Retina (tissue), 1 donor: ENCODE data around the gene ABL1.
"Not testable (repeated sequence)": the region's sequence is repeated elsewhere in the genome, so short reads cannot be mapped to it uniquely, and the experiment has no call there.

ENCODE experiments used
- DNase-seq: peaks from one replicate; pipeline ENCODE4 v3.0.0-alpha.2; 2016

The ABL1 gene

DNA sequence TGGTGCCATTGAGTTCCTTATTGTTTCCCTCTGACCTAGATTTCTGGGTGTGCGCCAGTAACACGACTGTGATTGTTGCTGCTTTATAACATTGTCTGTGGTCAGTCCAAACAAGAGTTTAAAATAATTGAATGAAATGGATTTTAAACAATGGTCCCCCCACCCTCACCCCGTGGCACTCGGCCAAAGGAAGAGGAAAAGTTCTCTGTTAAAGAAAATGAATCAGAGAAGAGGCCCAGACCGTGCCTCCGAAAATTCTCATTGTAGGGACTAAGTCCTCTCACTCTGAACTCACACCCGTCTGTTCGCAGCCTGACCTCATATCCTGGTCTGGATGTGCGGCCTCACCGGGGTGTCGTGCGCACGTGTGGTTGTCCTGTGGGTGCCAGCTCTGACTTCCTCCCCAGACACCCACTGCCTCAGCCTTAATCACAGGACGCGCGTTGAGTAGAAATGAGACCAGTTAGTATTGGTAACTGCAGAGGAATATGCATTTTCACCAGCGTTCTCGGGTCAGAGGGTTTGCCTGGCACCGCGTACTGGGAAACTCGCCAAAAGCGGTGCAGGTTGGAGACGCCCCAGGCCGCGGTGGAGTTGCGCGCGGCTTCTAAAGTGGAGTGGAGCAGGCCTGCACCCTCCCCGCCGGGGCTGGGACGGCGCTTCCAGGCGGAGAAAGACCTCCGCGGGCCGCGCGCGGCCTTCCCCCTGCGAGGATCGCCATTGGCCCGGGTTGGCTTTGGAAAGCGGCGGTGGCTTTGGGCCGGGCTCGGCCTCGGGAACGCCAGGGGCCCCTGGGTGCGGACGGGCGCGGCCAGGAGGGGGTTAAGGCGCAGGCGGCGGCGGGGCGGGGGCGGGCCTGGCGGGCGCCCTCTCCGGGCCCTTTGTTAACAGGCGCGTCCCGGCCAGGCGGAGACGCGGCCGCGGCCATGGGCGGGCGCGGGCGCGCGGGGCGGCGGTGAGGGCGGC is at the start of gene ABL1:
Gene ABL1, plus strand, starts transcription at position 884 of the 966 bp plus-strand sequence. CDS start 193 bp downstream, outside the sequence.
- peak; percentile 91 for DNase-seq

DNA sequence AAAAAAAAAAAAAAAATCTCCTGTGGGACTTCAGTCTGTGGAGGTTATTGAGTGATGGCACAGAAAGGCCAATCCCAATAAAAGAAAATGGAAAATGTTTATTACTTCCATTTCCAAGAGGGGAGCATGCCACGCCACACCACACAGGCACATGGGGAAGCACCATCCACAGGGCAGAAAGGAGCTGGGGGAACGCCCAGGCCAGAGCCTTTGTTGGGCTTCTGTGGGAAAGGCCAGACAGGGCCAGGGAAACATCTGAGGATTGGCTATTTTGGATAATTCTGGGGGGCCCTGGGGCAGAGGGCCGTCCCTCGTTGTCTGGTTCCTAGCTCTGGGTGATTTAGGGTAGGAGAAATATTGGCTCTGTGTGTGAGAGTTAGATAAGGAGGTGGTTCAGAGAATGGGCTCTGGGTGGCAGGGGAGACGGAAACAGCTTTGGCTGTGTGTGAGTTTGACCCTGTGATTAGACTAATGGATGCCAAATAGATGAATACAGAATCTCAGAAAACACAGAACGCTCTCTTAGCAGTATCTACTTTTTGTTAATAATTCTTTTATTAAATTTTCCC is 49.0 kb upstream of the ABL1 start:
- DNase-seq = no peak

DNA sequence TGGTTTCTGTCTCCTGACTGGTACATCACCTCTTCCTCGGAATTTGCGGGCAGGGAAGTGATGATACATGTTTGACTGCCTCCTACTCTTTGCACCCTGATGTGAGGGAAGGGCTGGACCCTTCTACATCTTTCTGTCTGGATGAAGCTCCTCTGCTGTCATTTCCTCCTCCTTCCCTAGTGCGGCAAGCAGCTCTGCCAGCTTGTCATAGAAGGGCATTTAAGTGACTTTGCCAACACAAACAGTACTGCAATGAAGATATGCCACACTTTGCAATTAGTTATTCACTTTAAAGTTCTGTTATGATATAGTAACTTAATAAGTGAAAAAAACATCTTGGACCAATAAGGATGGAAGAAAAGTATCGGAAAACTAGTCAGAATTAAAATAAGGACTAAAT is 48.5 kb upstream of the ABL1 start:
- DNase-seq = no peak

DNA sequence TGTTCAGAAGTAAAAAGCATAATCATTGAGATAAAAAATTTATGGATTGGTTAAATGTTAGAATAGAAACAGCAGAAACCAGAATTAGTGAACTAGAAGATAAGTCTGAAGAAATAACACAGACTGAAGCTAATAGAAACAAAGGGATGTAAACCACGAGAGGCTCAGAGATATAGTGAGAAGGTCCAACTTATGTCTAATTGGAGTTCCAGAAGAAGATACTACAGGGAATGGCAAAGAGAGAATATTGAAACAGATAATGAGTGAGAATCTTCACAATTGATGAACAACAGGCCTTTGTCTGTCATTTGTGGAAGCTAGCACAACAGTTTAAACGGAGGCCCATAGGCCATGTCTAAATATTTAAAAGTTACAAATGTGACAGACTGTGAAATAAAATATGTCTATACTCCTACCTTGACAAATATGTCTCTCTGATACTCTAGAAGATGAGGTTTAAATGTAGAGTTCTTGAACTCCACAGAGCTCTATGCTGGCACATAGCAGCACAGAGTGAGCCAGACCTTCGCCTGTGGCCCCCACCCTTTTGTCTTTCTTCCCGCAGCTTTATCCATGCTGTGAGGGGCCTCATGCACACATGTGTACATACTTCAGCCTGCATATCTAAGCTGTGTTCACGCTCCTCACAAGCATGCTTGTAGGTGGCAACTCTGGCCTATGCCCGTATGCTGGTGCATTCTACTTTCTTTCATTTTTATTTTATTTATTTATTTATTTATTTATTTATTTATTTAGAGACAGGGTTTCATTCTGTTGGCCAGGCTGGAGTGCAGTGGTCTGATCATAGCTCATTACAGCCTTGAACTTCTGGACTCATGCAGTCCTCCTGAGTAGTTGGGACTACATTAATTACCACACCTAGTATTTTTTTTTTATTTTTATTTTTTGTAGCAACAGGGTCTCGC is 45.0 kb upstream of the ABL1 start:
- no peak for DNase-seq

DNA sequence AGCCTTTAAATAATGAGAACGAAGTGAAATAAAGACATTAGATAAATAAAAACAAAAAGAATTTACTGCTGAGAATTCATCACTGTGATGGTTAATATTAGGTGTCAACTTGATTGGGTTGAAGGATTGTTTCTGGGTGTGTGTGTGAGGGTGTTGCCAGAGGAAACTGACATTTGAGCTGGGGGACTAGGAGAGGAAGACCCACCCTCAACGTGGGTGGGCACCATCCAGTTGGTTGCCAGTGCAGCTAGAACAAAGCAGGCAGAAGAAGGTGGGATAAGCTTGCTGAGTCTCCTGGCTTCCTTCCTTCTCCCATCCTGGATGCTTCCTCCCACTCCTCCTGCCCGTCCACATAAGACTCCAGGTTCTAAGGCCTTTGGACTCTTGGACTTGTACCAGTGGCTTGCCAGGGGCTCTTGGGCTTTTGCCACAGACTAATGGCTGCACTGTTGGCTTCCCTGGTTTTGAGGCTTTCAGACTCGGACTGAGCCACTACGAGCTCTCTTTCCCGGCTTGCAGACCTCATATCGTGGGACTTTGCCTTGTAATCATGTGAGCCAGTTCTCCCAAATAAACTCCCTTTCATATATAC is 43.7 kb upstream of the ABL1 start:
- no peak for DNase-seq

DNA sequence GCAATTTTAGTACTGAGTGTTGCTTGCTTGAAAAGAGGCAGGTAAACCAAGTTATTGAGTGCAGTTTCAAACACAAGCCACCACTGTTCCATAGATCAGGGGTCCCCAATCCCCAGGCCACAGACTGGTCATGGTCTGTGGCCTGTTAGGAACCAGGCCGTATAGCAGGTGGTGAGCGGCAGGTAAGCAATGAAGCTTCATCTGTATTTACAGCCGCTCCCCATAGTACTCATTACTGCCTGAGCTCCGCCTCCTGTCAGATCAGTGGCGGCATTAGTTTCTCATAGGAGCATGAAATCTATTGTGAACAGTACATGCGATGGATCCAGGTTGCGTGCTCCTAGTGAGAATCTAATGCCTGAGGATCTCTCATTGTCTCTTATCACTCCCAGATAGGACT is 41.5 kb upstream of the ABL1 start:
- no peak for DNase-seq

DNA sequence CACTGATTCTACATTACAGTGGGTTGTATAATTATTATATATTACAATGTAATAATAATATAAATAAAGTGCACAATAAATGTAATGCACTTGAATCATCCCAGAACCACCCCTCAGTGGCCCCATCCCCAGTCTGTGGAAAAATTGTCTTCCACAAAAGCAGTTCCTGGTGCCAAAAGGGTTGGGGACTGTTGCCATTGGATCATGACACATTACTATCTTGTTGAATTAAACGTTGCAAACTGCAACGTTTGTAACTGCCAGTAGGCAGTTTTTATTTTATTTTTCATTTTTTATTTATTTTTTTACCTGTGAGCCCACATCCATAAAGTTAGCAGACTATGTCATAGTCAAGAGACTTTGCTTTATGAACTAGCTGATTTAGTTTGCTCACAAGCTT is 41.0 kb upstream of the ABL1 start:
- not testable (repeated sequence) for DNase-seq

DNA sequence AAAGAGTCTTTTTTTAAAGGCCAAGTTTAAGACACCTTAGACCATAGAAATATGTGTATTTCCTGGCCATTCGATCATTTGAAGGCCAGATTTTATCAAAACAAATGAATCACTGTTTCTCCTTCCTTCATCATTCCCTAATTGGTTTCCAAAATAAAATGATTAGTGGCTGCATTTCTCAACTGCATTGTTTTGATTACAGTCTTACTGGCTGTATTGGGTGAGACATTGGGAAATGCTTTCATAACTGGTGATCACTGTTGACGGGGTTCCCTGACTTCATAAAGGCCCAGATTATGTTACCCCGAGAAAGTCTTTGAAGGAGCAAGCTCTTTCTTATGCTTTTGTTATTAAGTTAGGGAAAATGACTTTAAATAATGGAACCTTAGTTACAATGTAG is 40.6 kb upstream of the ABL1 start:
- DNase-seq = not testable (repeated sequence)

DNA sequence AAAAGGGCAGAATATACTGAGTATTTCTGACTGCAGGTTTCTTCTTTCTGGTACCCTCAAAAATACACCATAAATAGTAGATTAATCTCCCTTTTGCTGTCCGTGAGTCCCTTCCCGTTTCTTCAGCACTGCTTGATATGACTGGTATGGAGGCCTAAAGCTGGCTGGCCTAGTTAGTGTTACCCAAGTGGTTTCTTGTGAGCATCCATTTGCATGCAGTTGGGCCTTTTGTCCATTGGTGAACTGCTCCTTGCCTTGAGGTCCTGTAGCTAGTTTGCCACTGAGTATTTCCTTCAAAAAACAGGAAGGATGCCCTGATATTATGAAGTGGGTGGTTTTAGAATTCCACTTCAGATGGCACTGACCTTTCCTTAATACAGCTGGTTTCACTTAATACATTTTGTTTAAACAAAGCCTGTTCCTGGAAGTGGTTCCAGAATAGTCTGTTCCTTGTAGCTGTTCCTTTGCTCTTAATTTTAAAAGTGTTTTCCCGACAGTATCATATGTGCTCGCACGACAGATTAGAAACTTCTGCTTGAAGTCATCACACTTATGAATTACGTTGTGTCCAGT is 40.0 kb upstream of the ABL1 start:
- no peak for DNase-seq

DNA sequence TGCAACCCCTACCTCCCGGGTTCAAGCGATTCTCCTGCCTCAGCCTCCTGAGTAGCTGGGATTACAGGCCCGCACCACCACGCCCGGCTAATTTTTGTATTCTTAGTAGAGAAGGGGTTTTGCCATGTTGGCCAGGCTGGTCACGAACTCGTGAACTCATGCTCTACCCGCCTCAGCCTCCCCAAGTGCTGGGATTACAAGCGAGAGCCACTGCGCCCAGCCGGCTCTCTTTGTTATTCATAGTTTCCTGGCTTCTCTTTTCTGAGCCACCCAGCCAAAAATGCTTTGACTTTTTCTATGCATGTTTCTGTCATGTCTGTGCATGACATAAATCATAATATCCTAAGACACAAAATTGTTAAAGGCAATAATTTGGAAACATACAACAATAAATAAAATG is 31.9 kb upstream of the ABL1 start:
- not testable (repeated sequence) for DNase-seq

DNA sequence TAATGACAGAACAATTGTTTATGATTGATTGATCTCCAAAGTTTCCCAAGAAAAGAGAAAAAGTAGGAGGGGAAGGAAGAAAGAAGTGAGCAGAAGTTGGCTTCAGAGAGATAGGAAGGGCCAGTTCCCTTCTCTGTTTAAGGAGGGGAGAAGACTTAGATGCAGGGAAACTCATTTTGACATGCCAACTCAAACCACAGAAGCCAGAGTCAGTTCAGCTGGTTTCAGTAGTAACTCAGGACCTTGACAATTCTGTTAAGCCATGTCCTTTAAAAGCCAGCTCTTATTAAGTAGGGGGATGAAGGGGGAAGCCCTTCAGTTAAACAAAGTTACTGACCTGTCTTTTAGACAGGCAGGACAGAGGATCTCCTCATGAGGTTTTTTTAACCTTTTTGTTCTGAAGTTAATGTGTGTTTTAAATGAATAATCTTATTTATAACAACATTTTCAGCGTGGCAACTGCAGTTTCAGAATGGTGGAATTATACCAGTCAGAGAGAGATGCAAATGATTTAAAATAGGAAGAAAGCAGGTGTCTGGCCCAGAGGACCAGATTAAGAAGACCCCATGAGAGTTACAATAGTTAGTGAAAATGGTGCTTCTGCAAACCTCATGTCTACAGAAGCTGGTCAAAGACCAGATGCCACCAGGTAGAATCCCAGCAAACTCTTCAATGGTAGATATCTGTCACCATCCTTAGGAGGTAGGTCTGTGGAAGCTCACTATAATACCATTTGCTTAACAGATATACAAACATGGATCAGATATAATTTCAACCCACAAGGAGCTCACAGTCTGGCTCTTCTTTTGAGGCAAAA is 29.3 kb upstream of the ABL1 start:
- DNase-seq = no peak

DNA sequence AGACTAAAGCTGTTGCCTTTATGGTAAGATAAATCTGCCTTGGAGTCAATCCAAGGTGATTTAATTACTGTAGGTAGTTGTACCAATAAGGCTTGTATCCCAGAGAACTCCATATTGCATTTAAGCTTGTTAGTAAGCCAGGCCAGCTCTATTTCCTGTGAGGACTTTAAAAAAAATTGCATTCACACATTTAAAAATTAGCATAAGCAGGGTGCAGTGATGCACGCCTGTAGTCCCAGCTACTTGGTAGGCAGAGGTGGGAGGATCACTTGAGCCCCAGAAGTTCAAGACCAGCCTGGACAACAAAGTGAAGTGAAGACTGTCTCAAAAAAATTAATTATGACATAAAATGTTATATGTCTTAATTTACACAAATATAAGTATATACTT is 28.7 kb upstream of the ABL1 start:
- no peak for DNase-seq

DNA sequence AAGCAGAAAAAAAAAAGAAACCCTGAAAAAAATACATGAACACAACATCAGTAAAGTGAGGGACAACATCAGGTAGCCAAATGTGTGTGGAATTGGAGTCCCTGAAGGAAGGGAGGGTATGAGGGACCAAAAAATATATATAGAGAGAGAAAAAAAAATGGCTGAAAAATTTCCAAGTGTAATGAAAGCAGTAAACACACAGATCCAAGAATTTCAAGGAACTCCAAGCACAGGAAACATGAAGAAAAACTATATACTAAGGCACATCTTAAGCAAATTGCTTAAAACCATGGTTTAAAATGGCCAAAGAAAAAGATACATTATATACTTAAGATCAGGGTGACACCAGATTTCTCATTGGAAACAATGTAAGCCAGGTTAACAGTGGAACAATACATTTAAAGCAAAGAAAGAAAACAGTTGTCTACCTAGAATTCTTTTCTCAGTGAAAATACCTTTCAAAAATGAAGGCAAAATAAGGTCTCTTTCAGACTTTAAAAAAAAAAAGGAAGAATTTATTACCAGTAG is 24.4 kb upstream of the ABL1 start:
- DNase-seq = no peak

DNA sequence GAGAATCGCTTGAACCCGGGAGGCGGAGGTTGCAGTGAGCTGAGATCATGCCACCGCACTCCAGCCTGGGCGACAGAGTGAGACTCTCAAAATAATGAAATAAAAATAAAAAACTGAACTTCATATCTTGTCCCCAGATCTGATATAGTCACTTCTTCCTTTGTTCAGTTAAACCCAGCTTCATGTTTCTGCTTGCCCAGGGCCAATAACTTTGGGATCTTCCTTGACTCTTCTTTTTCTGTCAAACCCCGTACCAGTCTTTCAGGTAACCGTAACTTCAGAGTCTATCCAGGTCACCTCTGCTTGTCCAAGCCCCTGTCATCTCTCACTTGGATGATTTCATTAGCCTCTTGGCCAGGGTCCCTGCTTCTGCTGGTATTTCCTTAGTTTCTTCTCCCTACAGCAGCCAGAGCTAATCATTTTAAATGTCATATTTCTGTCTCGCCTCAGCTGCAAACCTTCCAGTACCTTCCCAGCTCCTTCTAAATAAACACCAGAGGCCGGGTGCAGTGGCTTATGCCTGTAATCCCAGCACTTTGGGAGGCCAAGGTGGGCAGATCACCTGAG is 19.7 kb upstream of the ABL1 start:
- no peak for DNase-seq

DNA sequence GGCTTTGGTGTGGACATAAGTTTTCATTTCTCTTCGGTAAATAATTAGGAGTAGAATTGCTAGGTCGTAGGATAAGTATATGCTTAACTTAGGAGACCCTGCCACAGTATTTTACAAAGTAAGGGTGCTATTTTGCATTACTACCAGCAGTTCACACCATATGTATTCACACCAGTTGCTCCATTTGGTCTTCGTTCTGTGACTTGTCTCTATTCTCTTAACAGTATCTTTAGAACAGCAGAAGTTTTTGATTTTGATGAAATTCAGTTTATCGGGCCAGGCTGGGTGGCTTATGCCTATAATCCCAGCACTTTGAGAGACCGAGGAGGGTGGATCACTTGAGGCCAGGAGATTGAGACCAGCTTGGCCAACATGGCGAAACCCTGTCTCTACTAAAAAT is 17.1 kb upstream of the ABL1 start:
- DNase-seq = no peak

DNA sequence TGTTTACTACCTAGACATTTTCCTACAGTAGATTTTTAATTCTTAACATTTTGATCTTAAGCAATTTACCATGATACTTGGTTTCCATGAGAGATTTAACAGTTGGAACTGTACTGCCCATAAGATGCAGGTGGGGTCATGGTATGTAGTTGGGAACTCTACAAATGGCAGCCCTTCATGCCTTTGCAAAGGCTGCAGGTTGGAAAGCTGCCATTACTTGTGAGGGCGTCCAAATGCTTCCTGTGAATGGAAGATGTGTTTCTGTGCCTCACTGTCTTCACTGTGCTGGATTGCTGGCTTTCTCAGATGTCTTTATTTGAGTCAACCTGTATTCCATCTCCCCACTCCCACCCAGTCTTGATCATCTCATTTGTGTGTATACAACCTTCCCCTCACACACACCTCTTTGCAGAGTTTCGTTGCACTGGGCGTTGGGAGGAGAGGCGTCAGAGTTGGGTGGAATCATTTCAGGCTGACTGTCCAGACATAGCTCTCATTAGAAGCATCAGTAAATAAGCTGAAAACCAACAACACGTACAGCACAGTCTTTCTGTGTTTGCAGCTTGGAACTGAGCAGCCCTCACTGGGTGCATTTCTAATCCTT is 14.8 kb upstream of the ABL1 start:
- no peak for DNase-seq

DNA sequence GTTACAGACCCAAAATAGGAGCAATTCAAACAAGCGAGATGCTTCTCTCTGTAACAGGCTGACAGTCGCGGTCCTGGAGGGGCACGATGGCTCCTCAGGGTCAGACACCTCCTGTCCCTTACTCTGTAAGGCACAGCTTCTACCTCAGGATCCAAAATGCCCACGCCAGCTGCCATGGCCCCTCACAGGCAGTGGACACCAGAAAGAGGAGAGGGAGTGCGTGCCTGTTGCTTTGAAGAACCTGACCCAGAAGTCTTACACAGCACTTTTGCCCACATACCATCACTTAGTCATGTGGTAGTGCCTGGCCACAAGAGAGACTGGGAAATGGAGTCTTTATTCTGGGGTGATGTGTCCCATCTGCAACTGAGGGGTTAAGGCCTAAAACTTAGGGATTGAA is 11.6 kb upstream of the ABL1 start:
- DNase-seq = no peak

DNA sequence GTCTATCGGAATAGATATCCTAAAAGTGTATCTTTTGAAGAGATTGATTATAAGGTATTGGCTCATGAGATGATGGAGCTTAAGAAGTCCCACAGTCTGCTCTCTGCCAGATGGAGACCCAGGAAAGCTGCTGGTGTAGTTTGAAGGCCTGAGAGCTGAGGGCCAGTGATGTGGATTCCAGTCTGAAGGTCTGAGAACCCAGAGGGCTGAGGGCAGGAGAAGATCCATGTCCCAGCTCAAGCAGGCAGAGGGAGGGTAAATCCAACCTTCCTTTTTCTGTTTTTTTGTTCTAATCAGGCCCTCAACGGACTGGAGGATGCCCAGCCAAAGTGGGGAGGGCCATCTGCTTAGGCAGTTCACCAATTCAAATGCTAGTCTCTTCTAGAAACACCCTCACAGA is 11.0 kb upstream of the ABL1 start:
- no peak for DNase-seq

DNA sequence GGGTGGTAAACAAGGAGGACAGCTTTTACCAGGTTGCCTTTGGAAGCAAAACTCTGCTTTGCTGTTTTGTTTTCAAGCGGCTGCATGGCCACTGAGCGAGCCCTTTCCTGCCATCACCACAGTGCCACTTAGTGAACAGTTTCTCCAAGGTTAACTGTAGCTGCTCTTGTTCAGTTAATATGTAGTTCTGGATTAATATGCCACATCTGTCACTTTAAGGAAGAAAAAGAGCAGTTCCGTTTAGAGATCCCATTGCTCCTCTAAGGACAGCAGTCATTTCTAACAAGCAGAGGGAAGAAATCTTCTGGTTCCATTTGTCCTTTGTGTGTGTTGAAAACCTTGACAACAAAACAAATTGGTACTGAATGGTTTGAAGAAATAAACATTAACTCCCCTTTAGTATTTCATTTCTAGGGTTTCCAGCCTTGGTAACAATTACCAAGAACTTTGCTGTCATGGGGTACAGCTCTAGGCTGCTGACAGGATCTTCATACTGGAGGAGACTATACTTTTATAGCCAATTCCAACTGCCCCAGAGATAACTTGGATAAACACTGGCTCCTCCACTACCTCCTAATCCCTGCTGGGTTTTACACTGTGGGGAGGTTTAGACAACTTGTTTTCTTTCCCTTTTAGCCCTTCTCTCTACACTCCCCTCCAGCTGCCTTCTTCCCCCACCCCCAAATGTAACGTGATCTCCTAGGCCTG is 10.3 kb upstream of the ABL1 start:
- DNase-seq = peak; percentile 39

DNA sequence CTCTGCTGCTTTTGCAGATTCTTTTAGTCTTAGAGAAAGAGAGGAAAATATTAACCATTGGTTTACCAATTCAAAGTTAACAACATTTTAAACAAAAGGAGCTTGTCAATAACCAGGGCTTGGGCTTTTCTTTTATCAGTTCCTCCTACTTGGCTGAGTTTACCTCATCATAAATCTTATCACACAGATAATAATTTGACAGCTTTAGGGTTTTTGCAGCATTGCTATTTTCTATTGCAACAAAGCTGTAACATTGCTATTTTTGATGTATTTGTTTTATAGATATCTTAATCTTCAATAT is 9.8 kb upstream of the ABL1 start:
- no peak for DNase-seq
